ENCODE measurements around the gene PTCH1.

DNA sequence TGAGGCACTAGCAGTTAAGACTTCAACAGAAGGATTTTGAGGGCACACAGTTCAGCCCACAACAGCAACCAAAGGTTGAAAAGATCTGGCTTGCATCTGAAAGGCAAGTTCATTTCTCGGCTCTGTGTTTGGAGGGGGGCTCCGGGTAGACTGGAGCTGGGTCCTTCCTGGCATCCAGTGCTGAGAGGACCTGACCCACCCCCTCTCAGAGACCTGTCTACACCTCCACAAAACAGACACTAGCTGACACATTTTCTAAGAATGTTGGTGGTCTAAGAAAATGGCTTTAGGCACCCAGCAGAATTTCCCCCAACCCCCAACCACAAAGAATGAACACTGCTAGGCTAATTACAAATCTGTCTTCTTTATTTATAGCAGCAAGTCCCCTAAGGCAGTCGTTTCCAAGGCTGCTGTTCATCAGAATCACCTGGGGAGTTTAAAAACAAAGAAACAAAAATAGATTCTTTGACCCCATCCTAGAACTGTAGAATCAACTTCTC lies 6.2 kb upstream of the PTCH1 start:
- TF ChIP-seq, protein P1, sequence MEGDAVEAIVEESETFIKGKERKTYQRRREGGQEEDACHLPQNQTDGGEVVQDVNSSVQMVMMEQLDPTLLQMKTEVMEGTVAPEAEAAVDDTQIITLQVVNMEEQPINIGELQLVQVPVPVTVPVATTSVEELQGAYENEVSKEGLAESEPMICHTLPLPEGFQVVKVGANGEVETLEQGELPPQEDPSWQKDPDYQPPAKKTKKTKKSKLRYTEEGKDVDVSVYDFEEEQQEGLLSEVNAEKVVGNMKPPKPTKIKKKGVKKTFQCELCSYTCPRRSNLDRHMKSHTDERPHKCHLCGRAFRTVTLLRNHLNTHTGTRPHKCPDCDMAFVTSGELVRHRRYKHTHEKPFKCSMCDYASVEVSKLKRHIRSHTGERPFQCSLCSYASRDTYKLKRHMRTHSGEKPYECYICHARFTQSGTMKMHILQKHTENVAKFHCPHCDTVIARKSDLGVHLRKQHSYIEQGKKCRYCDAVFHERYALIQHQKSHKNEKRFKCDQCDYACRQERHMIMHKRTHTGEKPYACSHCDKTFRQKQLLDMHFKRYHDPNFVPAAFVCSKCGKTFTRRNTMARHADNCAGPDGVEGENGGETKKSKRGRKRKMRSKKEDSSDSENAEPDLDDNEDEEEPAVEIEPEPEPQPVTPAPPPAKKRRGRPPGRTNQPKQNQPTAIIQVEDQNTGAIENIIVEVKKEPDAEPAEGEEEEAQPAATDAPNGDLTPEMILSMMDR (IDR thresholded peaks at IDR 0.05; ENCODE audit: borderline replicate concordance, extremely low read depth, low read length, poor library complexity, severe bottlenecking) = no peak
- TF ChIP-seq EZH2 (IDR thresholded peaks at IDR 0.05; ENCODE audit: borderline replicate concordance, low read depth, low read length, severe bottlenecking) = no peak
